Lung (tissue), 12 donors: ENCODE measurements around the gene ELOF1. TPM values are rescaled to one million over a fixed set of nuclear protein-coding genes. Genes with fewer than 3 reads are reported as not detected.

Source experiments
- ATAC-seq: fragments of 200-7000 bp; cut with Tn5 transposase; one replicate; pipeline ENCODE4 v1.9.1; 2020; ENCODE audit warnings: moderate number of reproducible peaks; ENCODE audit not compliant: insufficient read depth, low FRiP score
- DNase-seq, 3 donors: peaks; one replicate each; pipeline ENCODE4 v3.0.0-alpha.2; 2013 to 2017
- H3K27ac ChIP-seq, 2 donors: one replicate each; pipeline ENCODE4 v1.5.1; 2013; ENCODE audit warnings: mild to moderate bottlenecking in 2 of 2, moderate library complexity in 2 of 2, control low read depth in 1 of 2, inconsistent platforms in 1 of 2, low read depth in 1 of 2, low read length in 1 of 2
- H3K27me3 ChIP-seq, 3 donors: one replicate each; pipeline ENCODE4 v1.5.1; 2013; ENCODE audit warnings: low read length in 2 of 3; ENCODE audit not compliant: control insufficient read depth in 3 of 3, insufficient read depth in 3 of 3
- H3K36me3 ChIP-seq, 4 donors: one replicate each; pipeline ENCODE4 v1.5.1; 2013; ENCODE audit warnings: low read length in 4 of 4, mild to moderate bottlenecking in 1 of 4, moderate library complexity in 1 of 4; ENCODE audit not compliant: control insufficient read depth in 4 of 4, insufficient read depth in 4 of 4
- H3K4me1 ChIP-seq, 5 donors: one replicate each; pipeline ENCODE4 v1.5.1; 2013; ENCODE audit warnings: low read length in 5 of 5, mild to moderate bottlenecking in 2 of 5, moderate library complexity in 1 of 5; ENCODE audit not compliant: control insufficient read depth in 5 of 5, insufficient read depth in 5 of 5
- H3K4me3 ChIP-seq: one replicate; pipeline ENCODE4 v1.5.1; 2013; ENCODE audit warnings: mild to moderate bottlenecking, control low read depth, moderate library complexity
- H3K9ac ChIP-seq, 2 donors: one replicate each; pipeline ENCODE4 v1.5.1; 2013; ENCODE audit warnings: low read length in 2 of 2, control low read depth in 1 of 2; ENCODE audit not compliant: insufficient read depth in 1 of 2
- H3K9me3 ChIP-seq, 4 donors: one replicate each; pipeline ENCODE4 v1.5.1; 2013; ENCODE audit warnings: low read length in 3 of 4, mild to moderate bottlenecking in 1 of 4, moderate library complexity in 1 of 4; ENCODE audit not compliant: control insufficient read depth in 4 of 4, insufficient read depth in 3 of 4
- CTCF ChIP-seq: IDR thresholded peaks from 2 replicates; pipeline ENCODE4 v1.5.1; 2012; ENCODE audit warnings: mild to moderate bottlenecking; ENCODE audit errors: control extremely low read depth, extremely low read depth
- WGBS, 2 donors: extraction: QIAGEN DNeasy Blood & Tissue Kit; methylation state at CpG; one replicate each; pipeline ENCODE4 v1.1.7; 2013; 5-methylcytosine and 5-hydroxymethylcytosine counted together
- polyA plus RNA-seq, 2 donors: library from polyadenylated mRNA; stranded (reverse); fragments of 200-250 nt; gene quantifications; one replicate each; pipeline ENCODE4 v1.2.1, GENCODE V29; 2013
- total RNA-seq, 2 donors: library from RNA; depleted of rRNA in 1 of 2; stranded (reverse); fragments of >200 nt in 1 of 2; gene quantifications; one replicate each; pipeline ENCODE4 v1.2.1, GENCODE V29; 2014 to 2021
- donor health status: control.
- donor health status: control.
- donor health status: Bipolar disorder and iron deficiency.
- donor health status: healthy.
- donor health status: DM: yes; HTN: yes; CAD: no.

The ELOF1 gene
- total and polyA plus RNA-seq, 4 donors: 19.2 to 82.8 (median 60.5) TPM

- no peak for TF ChIP-seq CTCF
- WGBS, 2 donors: 36 to 62% methylated on average over 4 of the region's 4 CpGs
- H3K27me3 ChIP-seq: peaks cover 0 to 6% (median 0%) of the 10 kb centered on the region in 3 donors
- ATAC-seq: no peak
- H3K9me3 ChIP-seq: no peaks in the 10 kb centered on the region
- peaks cover 0 to 14% (median 11%) of the 10 kb centered on the region in 5 donors for H3K4me1 ChIP-seq
- no peak overlapping the region for H3K4me3 ChIP-seq
- H3K36me3 ChIP-seq: no peaks in the 10 kb centered on the region
- H3K9ac ChIP-seq: no peak overlapping the region
- peak overlapping the region in 1 of 2 donors; percentile 20 for H3K27ac ChIP-seq
- DNase-seq: no peak
These were observed 21.1 kb upstream of the ELOF1 start for GRCh38 chr19:11580116-11580515.

- WGBS, 2 donors: 4 to 11% methylated on average over 55 to 62 of the region's 62 CpGs
- ATAC-seq (peak; percentile 47), DNase-seq (peak in 1 of 3 donors; percentile 43)
- H3K9ac ChIP-seq: peak overlapping the region in 1 of 2 donors; percentile 11
- peak overlapping the region in 1 of 2 donors; percentile 70 for H3K27ac ChIP-seq
- peaks cover 0 to 14% (median 11%) of the 10 kb centered on the region in 5 donors for H3K4me1 ChIP-seq
- TF ChIP-seq CTCF: no peak
- no peaks in the 10 kb centered on the region for H3K36me3 ChIP-seq
- peaks cover 0 to 6% (median 0%) of the 10 kb centered on the region in 3 donors for H3K27me3 ChIP-seq
- H3K9me3 ChIP-seq: no peaks in the 10 kb centered on the region
- H3K4me3 ChIP-seq: peak overlapping the region; percentile 30
These were observed 19.5 kb upstream of the ELOF1 start for GRCh38 chr19:11578258-11579142.

GRCh38 chr19:11577451-11578257 is 18.6 kb upstream of the ELOF1 start, which contains the start of gene ACP5:
Gene ACP5, minus strand, starts transcription at chr19:11577645. Its CDS starts 328 bp downstream, at chr19:11577317.
- ATAC-seq (peak; percentile 29), DNase-seq (no peak)
- Histone ChIP-seq H3K27me3 (peaks cover 0 to 6% (median 0%) of the 10 kb centered on the region in 3 donors), H3K27ac (peak within 1 kb of the TSS in 1 of 2 donors; percentile 70), H3K4me1 (peaks cover 0 to 14% (median 11%) of the 10 kb centered on the region in 5 donors), H3K9me3 (no peaks in the 10 kb centered on the region), H3K4me3 (peak within 1 kb of the TSS; percentile 30), H3K36me3 (no peaks in the 10 kb centered on the region), H3K9ac (peak within 1 kb of the TSS in 1 of 2 donors; percentile 11)
- no peak for TF ChIP-seq CTCF
- WGBS, 2 donors: 60 to 73% methylated on average over 18 of the region's 18 CpGs
